H9 (cell line): ENCODE measurements around the gene SPESP1. TPM values are rescaled to one million over a fixed set of nuclear protein-coding genes. Genes with fewer than 3 reads are reported as not detected.

Experiments used
- DNase-seq: peaks from one replicate; pipeline ENCODE4 v3.0.0-alpha.2; 2017
- H2AFZ ChIP-seq: one replicate; pipeline ENCODE4 v1.6.1; 2013; ENCODE audit warnings: mild to moderate bottlenecking, low read length, control low read depth, moderate library complexity
- H2AK5ac ChIP-seq: 2 replicates; pipeline ENCODE4 v1.6.1; 2013; ENCODE audit warnings: low read length, control low read depth, mixed read lengths; ENCODE audit not compliant: insufficient read length
- H2BK120ac ChIP-seq: one replicate; pipeline ENCODE4 v1.6.1; 2013; ENCODE audit warnings: low read depth, mild to moderate bottlenecking, low read length, control low read depth, inconsistent platforms; ENCODE audit not compliant: poor library complexity, severe bottlenecking
- H2BK12ac ChIP-seq: 2 replicates; pipeline ENCODE4 v1.6.1; 2013; ENCODE audit warnings: low read length, control low read depth, mixed read lengths, low read depth; ENCODE audit not compliant: insufficient read length
- H2BK15ac ChIP-seq: 2 replicates; pipeline ENCODE4 v1.6.1; 2013; ENCODE audit warnings: low read depth, low read length, control low read depth
- H2BK20ac ChIP-seq: one replicate; pipeline ENCODE4 v1.6.1; 2013; ENCODE audit warnings: low read depth, mild to moderate bottlenecking, low read length, control low read depth, inconsistent platforms; ENCODE audit not compliant: poor library complexity, severe bottlenecking
- H2BK5ac ChIP-seq: 2 replicates; pipeline ENCODE4 v1.6.1; 2013; ENCODE audit warnings: low read length, control low read depth, mixed read lengths; ENCODE audit not compliant: insufficient read length
- H3K14ac ChIP-seq: 2 replicates; pipeline ENCODE4 v1.6.1; 2013; ENCODE audit warnings: low read length, control low read depth; ENCODE audit not compliant: insufficient read depth
- H3K18ac ChIP-seq: 2 replicates; pipeline ENCODE4 v1.6.1; 2013; ENCODE audit warnings: low read depth, mild to moderate bottlenecking, mixed read lengths, low read length, control low read depth; ENCODE audit not compliant: insufficient read length
- H3K23ac ChIP-seq: 2 replicates; pipeline ENCODE4 v1.6.1; 2013; ENCODE audit warnings: low read length, control low read depth, mixed read lengths, low read depth; ENCODE audit not compliant: insufficient read length
- H3K23me2 ChIP-seq: 2 replicates; pipeline ENCODE4 v1.6.1; 2013; ENCODE audit warnings: low read depth, mild to moderate bottlenecking, mixed read lengths, low read length, control low read depth; ENCODE audit not compliant: insufficient read length, poor library complexity, severe bottlenecking
- H3K27ac ChIP-seq: 2 replicates; pipeline ENCODE4 v1.5.1; 2013; ENCODE audit warnings: low read length, control low read depth, mixed read lengths, low read depth; ENCODE audit not compliant: insufficient read length
- H3K27me3 ChIP-seq: 2 replicates; pipeline ENCODE4 v1.6.1; 2013; ENCODE audit warnings: low read length, control low read depth, inconsistent platforms; ENCODE audit not compliant: insufficient read depth
- H3K4ac ChIP-seq: 2 replicates; pipeline ENCODE4 v1.6.1; 2013; ENCODE audit warnings: low read depth, mild to moderate bottlenecking, control low read depth, inconsistent platforms, low read length, moderate library complexity
- H3K4me1 ChIP-seq: 2 replicates; pipeline ENCODE4 v1.6.1; 2013; ENCODE audit warnings: low read length, control low read depth, inconsistent platforms; ENCODE audit not compliant: insufficient read depth
- H3K4me2 ChIP-seq: 2 replicates; pipeline ENCODE4 v1.6.1; 2013; ENCODE audit warnings: low read length, control low read depth, mixed read lengths; ENCODE audit not compliant: insufficient read length, insufficient read depth
- H3K56ac ChIP-seq: 2 replicates; pipeline ENCODE4 v1.6.1; 2013; ENCODE audit warnings: low read depth, mild to moderate bottlenecking, mixed read lengths, low read length, control low read depth; ENCODE audit not compliant: insufficient read length
- H3K79me1 ChIP-seq: 2 replicates; pipeline ENCODE4 v1.6.1; 2013; ENCODE audit warnings: low read depth, mild to moderate bottlenecking, moderate library complexity, low read length, control low read depth, inconsistent platforms; ENCODE audit not compliant: insufficient read depth, poor library complexity, severe bottlenecking
- H3K79me2 ChIP-seq: 2 replicates; pipeline ENCODE4 v1.6.1; 2013; ENCODE audit warnings: low read length, control low read depth, inconsistent platforms; ENCODE audit not compliant: insufficient read depth
- H3K9ac ChIP-seq: 2 replicates; pipeline ENCODE4 v1.6.1; 2013; ENCODE audit warnings: low read length, control low read depth, mixed read lengths; ENCODE audit not compliant: insufficient read length; ENCODE audit errors: extremely low read depth
- H3K9me3 ChIP-seq: one replicate; pipeline ENCODE4 v1.6.1; 2013; ENCODE audit warnings: low read depth, low read length, inconsistent platforms; ENCODE audit not compliant: control insufficient read depth
- H3T11ph ChIP-seq: one replicate; pipeline ENCODE4 v1.6.1; 2013; ENCODE audit warnings: mild to moderate bottlenecking, low read length, control low read depth, inconsistent platforms
- H4K20me1 ChIP-seq: one replicate; pipeline ENCODE4 v1.6.1; 2013; ENCODE audit not compliant: control insufficient read depth, insufficient read length, insufficient read depth
- H4K5ac ChIP-seq: 2 replicates; pipeline ENCODE4 v1.6.1; 2013; ENCODE audit warnings: low read depth, mild to moderate bottlenecking, mixed read lengths, low read length, control low read depth; ENCODE audit not compliant: insufficient read length
- H4K8ac ChIP-seq: replicated peaks from 2 replicates; pipeline ENCODE4 v1.6.1; 2013; ENCODE audit warnings: low read length, control low read depth, mixed read lengths, low read depth; ENCODE audit not compliant: insufficient read length
- H4K91ac ChIP-seq: 2 replicates; pipeline ENCODE4 v1.6.1; 2013; ENCODE audit warnings: low read depth, mild to moderate bottlenecking, moderate library complexity, mixed read lengths, low read length, control low read depth; ENCODE audit not compliant: insufficient read length
- H3K27ac Mint-ChIP-seq, 3 experiments: 2 replicates in 2 of 3; 3 replicates in 1 of 3; pipeline ENCODE4 v1.8.0; 2020 to 2021; ENCODE audit warnings: mixed read lengths in 3 of 3, mild to moderate bottlenecking in 1 of 3, moderate library complexity in 1 of 3
- H3K27me3 Mint-ChIP-seq: 2 replicates; pipeline ENCODE4 v1.8.0; 2021; ENCODE audit warnings: low read depth, mild to moderate bottlenecking, moderate library complexity, mixed read lengths
- H3K36me3 Mint-ChIP-seq, 3 experiments: 2 replicates in 2 of 3; 3 replicates in 1 of 3; pipeline ENCODE4 v1.8.0; 2020 to 2021; ENCODE audit warnings: low read depth in 3 of 3, mixed read lengths in 3 of 3; ENCODE audit not compliant: insufficient read depth in 1 of 3
- H3K4me1 Mint-ChIP-seq, 2 experiments: 2 replicates each; pipeline ENCODE4 v1.8.0; 2020; ENCODE audit warnings: mixed read lengths in 2 of 2
- H3K4me3 Mint-ChIP-seq, 2 experiments: 2 replicates in 1 of 2; 3 replicates in 1 of 2; pipeline ENCODE4 v1.8.0; 2020 to 2021; ENCODE audit warnings: mild to moderate bottlenecking in 2 of 2, mixed read lengths in 2 of 2, moderate library complexity in 1 of 2
- H3K9me3 Mint-ChIP-seq, 2 experiments: 2 replicates in 1 of 2; 3 replicates in 1 of 2; pipeline ENCODE4 v1.8.0; 2020; ENCODE audit warnings: mild to moderate bottlenecking in 2 of 2, mixed read lengths in 2 of 2, moderate library complexity in 1 of 2
- CTCF ChIP-seq: fragments of 200-600 bp; sonication (generic); conservative IDR thresholded peaks from 3 replicates; pipeline ENCODE4 v1.8.0; 2021; ENCODE audit warnings: antibody characterized with exemption, mild to moderate bottlenecking
- WGBS: extraction: QIAGEN DNeasy Blood & Tissue Kit; methylation state at CpG from one replicate; pipeline ENCODE4 v1.1.7; 2013; ENCODE audit warnings: missing lambda C conversion rate, low lambda C conversion rate, mixed read lengths; ENCODE audit not compliant: insufficient read length; ENCODE audit errors: extremely low coverage; 5-methylcytosine and 5-hydroxymethylcytosine counted together
- total RNA-seq: library from RNA; stranded (reverse); gene quantifications from 2 replicates; pipeline ENCODE4 v1.2.1, GENCODE V29; 2021

Gene SPESP1
- total RNA-seq, 1 experiment from 2014 or later, result not detected

- Mint-ChIP-seq H3K4me1 (no peaks in the 10 kb centered on the region), H3K27me3 (no peaks in the 10 kb centered on the region), H3K9me3 (peaks cover 0 to 2% of the 10 kb centered on the region in 2 experiments; a peak in 1 of 5 replicates), H3K27ac (no peak overlapping the region; a peak in 1 of 7 replicates), H3K4me3 (no peak overlapping the region), H3K36me3 (no peaks in the 10 kb centered on the region)
- no peaks in the 10 kb centered on the region for H3K9me3 ChIP-seq
- no CpG with 5 or more reads among the region's 1 CpG for WGBS
- H3K27ac ChIP-seq, result no peak overlapping the region
- no peak overlapping the region for H2AFZ ChIP-seq
- H3K18ac ChIP-seq, result no peak overlapping the region
- no peak overlapping the region for H2BK20ac ChIP-seq
- no peak overlapping the region for H2BK15ac ChIP-seq
- H3K4me2 ChIP-seq, result no peak overlapping the region
- no peak overlapping the region for H2BK120ac ChIP-seq
- no peaks in the 10 kb centered on the region for H3K27me3 ChIP-seq
- H4K20me1 ChIP-seq, result no peaks in the 10 kb centered on the region
- H4K8ac ChIP-seq, result no peak overlapping the region
- TF ChIP-seq CTCF, result no peak
- no peaks in the 10 kb centered on the region for H3K4me1 ChIP-seq
- no peak overlapping the region for H4K91ac ChIP-seq
- no peak overlapping the region for H4K5ac ChIP-seq
- no peak overlapping the region for H2AK5ac ChIP-seq
- no peaks in the 10 kb centered on the region for H3K79me1 ChIP-seq
- no peaks in the 10 kb centered on the region for H3K79me2 ChIP-seq
- no peak overlapping the region for H3K4ac ChIP-seq
- no peak overlapping the region for H2BK5ac ChIP-seq
- H3K9ac ChIP-seq, result no peak overlapping the region
- H3K14ac ChIP-seq, result no peak overlapping the region
- no peak overlapping the region for H3K23ac ChIP-seq
- no peaks in the 10 kb centered on the region for H3K23me2 ChIP-seq
- no peak overlapping the region for H2BK12ac ChIP-seq
- H3T11ph ChIP-seq, result no peak overlapping the region
- H3K56ac ChIP-seq, result no peak overlapping the region
- DNase-seq, result no peak
These were observed 9.2 kb downstream of the SPESP1 start for GRCh38 chr15:68939501-68939900.
